ENCODE results near the gene PPP4R2.

Gene PPP4R2, protein sequence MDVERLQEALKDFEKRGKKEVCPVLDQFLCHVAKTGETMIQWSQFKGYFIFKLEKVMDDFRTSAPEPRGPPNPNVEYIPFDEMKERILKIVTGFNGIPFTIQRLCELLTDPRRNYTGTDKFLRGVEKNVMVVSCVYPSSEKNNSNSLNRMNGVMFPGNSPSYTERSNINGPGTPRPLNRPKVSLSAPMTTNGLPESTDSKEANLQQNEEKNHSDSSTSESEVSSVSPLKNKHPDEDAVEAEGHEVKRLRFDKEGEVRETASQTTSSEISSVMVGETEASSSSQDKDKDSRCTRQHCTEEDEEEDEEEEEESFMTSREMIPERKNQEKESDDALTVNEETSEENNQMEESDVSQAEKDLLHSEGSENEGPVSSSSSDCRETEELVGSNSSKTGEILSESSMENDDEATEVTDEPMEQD

GRCh38 chr3:72996473-72997333 is at the start of gene PPP4R2:
Gene PPP4R2 (plus strand): TSS chr3:72996811. CDS start chr3:72997038, 227 bp downstream.
- peak; percentile 89 for DNase-seq (ENCODE audit: low read depth, low spot score)
- peak; percentile 6 for TF ChIP-seq CTCF (IDR thresholded peaks at IDR 0.05; ENCODE audit: low read depth, low read length)
- H3K4me3 ChIP-seq (ENCODE audit: low read depth, low read length), result peak within 1 kb of the TSS; percentile 85
- in situ Hi-C loops (cut with HindIII; ENCODE audit: low sequenced_read_pairs), result no loop called here

- no peak for DNase-seq (ENCODE audit: low read depth, low spot score)
- no peak for TF ChIP-seq CTCF (IDR thresholded peaks at IDR 0.05; ENCODE audit: low read depth, low read length)
- in situ Hi-C loops (cut with HindIII; ENCODE audit: low sequenced_read_pairs), result no loop called here
- H3K4me3 ChIP-seq (ENCODE audit: low read depth, low read length), result no peak overlapping the region
Observed at GRCh38 chr3:72947715-72948490, 48.7 kb upstream of the PPP4R2 start.

DNA sequence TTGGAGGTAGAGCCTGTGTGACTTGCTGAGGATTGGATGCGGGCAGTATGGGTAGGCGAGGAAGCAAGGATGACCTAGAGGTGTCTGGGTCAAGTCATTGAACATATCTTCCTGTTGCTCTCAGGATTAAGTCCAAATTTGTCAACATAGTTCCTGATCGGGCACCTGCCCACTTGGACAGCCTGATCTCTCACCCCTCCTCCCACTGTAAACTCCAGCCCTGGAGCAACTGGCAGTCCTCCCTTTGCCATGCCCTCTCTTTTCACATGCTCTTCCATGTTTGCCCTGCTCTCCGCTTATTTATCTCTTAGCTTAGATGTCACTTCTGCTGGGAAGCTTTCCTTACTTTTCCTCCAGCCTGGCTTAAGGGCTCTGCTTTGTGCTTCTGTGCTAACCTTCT is 47.6 kb upstream of the PPP4R2 start:
- DNase-seq (ENCODE audit: low read depth, low spot score), result no peak
- H3K4me3 ChIP-seq (ENCODE audit: low read depth, low read length), result no peak overlapping the region
- TF ChIP-seq CTCF (IDR thresholded peaks at IDR 0.05; ENCODE audit: low read depth, low read length), result no peak
- in situ Hi-C loops (cut with HindIII; ENCODE audit: low sequenced_read_pairs), result no loop called here

GRCh38 chr3:72950372-72950771 is 46.2 kb upstream of the PPP4R2 start:
- in situ Hi-C loops (cut with HindIII; ENCODE audit: low sequenced_read_pairs), result no loop called here
- TF ChIP-seq CTCF (IDR thresholded peaks at IDR 0.05; ENCODE audit: low read depth, low read length), result no peak
- no peak overlapping the region for H3K4me3 ChIP-seq (ENCODE audit: low read depth, low read length)
- no peak for DNase-seq (ENCODE audit: low read depth, low spot score)

- in situ Hi-C loops (cut with HindIII; ENCODE audit: low sequenced_read_pairs), result no loop called here
- DNase-seq (ENCODE audit: low read depth, low spot score), result no peak
- no peak for TF ChIP-seq CTCF (IDR thresholded peaks at IDR 0.05; ENCODE audit: low read depth, low read length)
- H3K4me3 ChIP-seq (ENCODE audit: low read depth, low read length), result no peak overlapping the region
Observed at GRCh38 chr3:72950801-72951200, 45.8 kb upstream of the PPP4R2 start.

DNA sequence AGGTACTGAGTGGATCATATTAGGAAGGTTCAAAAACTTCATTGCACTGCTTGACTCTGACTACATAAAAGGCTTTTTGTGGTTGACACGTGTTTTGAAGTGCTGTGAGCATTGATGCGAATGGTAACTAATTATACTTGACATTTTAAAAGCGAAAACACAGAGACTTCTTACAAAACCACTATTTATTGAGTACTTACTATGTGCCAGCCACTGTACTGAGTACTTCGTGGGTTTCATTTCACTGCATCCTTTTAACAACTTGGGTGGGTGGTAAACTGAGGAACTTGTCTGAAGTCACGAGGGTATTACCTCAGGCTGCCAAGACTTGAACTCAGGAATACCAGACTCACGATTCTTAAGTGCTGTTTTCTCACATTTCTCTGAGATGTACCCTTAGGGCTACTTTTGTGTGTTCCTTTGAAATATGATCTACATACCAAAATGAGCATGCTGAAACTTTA is 45.3 kb upstream of the PPP4R2 start:
- in situ Hi-C loops (cut with HindIII; ENCODE audit: low sequenced_read_pairs), result no loop called here
- DNase-seq (ENCODE audit: low read depth, low spot score), result no peak
- no peak overlapping the region for H3K4me3 ChIP-seq (ENCODE audit: low read depth, low read length)
- no peak for TF ChIP-seq CTCF (IDR thresholded peaks at IDR 0.05; ENCODE audit: low read depth, low read length)

Data from astrocyte of the spinal cord (primary cell).